SK-N-MC (cell line): ENCODE measurements around the gene FAAP100.
"Not testable (repeated sequence)": the region's sequence is repeated elsewhere in the genome, so short reads cannot be mapped to it uniquely, and the experiment has no call there.

Experiments
- DNase-seq: peaks from one replicate; pipeline ENCODE4 v3.0.0-alpha.2; 2011; ENCODE audit warnings: low read depth, low spot score
- H3K27ac ChIP-seq: fragments of 200-600 bp; sonication (generic); 2 replicates; pipeline ENCODE4 v1.5.1; 2016; ENCODE audit warnings: mixed run types
- H3K36me3 ChIP-seq: fragments of 200-600 bp; sonication (generic); 2 replicates; pipeline ENCODE4 v1.6.1; 2017; ENCODE audit warnings: antibody characterized with exemption, low read length, mixed read lengths; ENCODE audit not compliant: insufficient read depth
- H3K4me3 ChIP-seq: fragments of 200-600 bp; sonication (generic); 2 replicates; pipeline ENCODE4 v1.5.1; 2016
- H3K9ac ChIP-seq: fragments of 200-600 bp; sonication (generic); 2 replicates; pipeline ENCODE4 v1.8.0; 2017; ENCODE audit warnings: mixed run types, mixed read lengths; ENCODE audit not compliant: insufficient read length
- H3K9me3 ChIP-seq: fragments of 200-600 bp; sonication (generic); 2 replicates; pipeline ENCODE4 v1.6.1; 2017; ENCODE audit warnings: low read depth, mild to moderate bottlenecking, antibody characterized with exemption, low read length, moderate library complexity, mixed read lengths
- EZH2 ChIP-seq: fragments of 200-600 bp; sonication (generic); IDR thresholded peaks from one replicate; pipeline ENCODE4 v1.6.1; 2017; ENCODE audit warnings: antibody characterized with exemption
- FOXP2 ChIP-seq: optimal IDR thresholded peaks from 2 replicates; pipeline ENCODE3; 2011; ENCODE audit warnings: mild to moderate bottlenecking, moderate library complexity; ENCODE audit not compliant: insufficient read depth; ENCODE audit errors: extremely low read length, control extremely low read depth
- POLR2AphosphoS5 ChIP-seq: IDR thresholded peaks from 2 replicates; pipeline ENCODE4 v1.6.1; 2012; ENCODE audit warnings: mild to moderate bottlenecking, low read depth, low read length, borderline replicate concordance

FAAP100 gene

GRCh38 chr17:81586096-81586495 lies 33.9 kb upstream of the FAAP100 start:
- no peak for DNase-seq
- H3K9ac ChIP-seq, result no peak overlapping the region
- H3K27ac ChIP-seq, result no peak overlapping the region
- TF ChIP-seq POLR2AphosphoS5 (no peak), EZH2 (no peak), FOXP2 (no peak)
- peaks cover 88% of the 10 kb centered on the region for H3K36me3 ChIP-seq
- no peak overlapping the region for H3K4me3 ChIP-seq
- no peaks in the 10 kb centered on the region for H3K9me3 ChIP-seq

DNA sequence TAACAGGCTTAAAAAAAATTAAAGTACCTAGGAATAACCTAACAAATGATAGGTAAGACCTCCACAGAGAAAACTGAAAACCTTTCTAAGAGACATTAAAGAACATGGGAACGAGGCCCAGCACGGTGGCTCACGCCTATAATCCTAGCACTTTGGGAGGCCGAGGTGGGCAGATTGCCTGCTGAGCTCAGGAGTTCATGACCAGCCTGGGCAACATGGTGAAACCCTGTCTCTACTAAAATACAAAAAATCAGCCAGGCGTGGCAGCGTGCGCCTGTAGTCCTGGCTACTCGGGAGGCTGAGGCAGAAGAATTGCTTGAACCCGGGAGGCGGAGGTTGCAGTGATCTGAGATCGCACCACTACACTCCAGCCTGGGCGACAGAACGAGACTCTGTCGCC lies 32.6 kb upstream of the FAAP100 start:
- not testable (repeated sequence) for H3K9ac ChIP-seq, H3K9me3 ChIP-seq, H3K27ac ChIP-seq, DNase-seq, H3K4me3 ChIP-seq
- H3K36me3 ChIP-seq, result peaks cover 77% of the 10 kb centered on the region

DNA sequence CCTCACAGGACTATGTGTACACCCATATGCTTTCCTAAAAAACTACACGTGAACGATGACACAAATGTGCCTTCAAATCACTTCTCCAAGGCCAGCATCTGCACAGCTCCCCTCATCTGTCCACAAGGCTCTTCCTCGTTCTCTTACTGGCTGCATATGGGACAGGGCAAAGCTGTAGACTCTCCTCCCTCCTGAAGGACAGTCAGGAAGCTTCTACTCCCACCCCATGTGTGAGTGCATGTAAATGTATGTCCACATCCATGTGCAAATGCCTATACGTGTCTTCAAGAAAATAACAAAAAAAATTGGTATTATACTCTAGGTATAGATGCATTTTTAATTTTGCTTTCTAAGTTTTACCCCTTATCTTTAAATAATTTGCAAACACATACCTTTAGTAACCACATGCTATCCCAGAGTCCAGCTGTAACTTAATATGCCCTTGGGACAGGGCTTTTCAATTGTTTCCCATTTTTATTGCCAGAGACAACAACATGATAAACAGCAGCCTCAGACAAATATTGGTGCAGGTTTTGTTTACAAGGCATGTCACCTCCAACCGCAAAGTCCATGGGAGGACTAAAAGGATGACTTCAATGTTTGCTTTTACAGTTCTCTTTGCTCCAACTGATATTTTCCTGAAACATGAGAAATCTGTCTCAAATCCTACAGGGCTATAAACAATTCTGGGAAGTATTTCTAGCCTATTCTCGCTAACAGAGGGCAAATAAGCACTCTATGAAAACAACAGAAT lies 31.6 kb upstream of the FAAP100 start:
- no peak for DNase-seq
- no peaks in the 10 kb centered on the region for H3K9me3 ChIP-seq
- TF ChIP-seq EZH2 (no peak), POLR2AphosphoS5 (no peak), FOXP2 (no peak)
- H3K36me3 ChIP-seq, result peaks cover 72% of the 10 kb centered on the region
- no peak overlapping the region for H3K9ac ChIP-seq
- no peak overlapping the region for H3K4me3 ChIP-seq
- H3K27ac ChIP-seq, result peak overlapping the region; percentile 54; the same call in 1 of the 2 replicates

GRCh38 chr17:81582749-81583148 lies 30.6 kb upstream of the FAAP100 start:
- H3K4me3 ChIP-seq, result no peak overlapping the region
- no peaks in the 10 kb centered on the region for H3K9me3 ChIP-seq
- no peak for TF ChIP-seq POLR2AphosphoS5
- TF ChIP-seq EZH2, result no peak
- TF ChIP-seq FOXP2, result no peak
- H3K27ac ChIP-seq, result no peak overlapping the region
- no peak for DNase-seq
- no peak overlapping the region for H3K9ac ChIP-seq
- peaks cover 67% of the 10 kb centered on the region for H3K36me3 ChIP-seq

DNA sequence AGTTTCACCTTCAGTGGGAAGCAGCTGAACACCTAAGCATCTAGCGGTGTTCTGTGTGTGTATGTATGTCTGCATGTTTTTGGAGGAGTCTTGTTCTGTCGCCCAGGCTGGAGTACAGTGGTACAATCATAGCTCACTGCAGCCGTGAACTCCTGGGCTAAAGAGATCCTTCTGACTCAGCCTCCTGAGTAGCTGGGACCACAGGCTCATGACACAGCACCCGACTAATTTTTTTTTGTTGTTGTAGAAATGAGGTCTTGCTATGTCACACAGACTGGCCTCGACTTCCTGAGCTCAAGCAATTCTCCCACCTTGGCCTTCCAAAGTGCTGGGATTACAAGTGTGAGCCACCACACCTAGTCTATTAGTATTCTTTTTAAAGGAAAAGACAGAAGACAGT lies 30.2 kb upstream of the FAAP100 start:
- DNase-seq, result no peak
- no peak overlapping the region for H3K4me3 ChIP-seq
- TF ChIP-seq POLR2AphosphoS5 (no peak), EZH2 (no peak), FOXP2 (no peak)
- H3K9ac ChIP-seq, result no peak overlapping the region
- H3K27ac ChIP-seq, result no peak overlapping the region
- peaks cover 66% of the 10 kb centered on the region for H3K36me3 ChIP-seq
- no peaks in the 10 kb centered on the region for H3K9me3 ChIP-seq

- Histone ChIP-seq H3K9me3 (no peaks in the 10 kb centered on the region), H3K27ac (no peak overlapping the region), H3K9ac (no peak overlapping the region), H3K36me3 (peaks cover 65% of the 10 kb centered on the region), H3K4me3 (no peak overlapping the region)
- TF ChIP-seq EZH2, result no peak
- TF ChIP-seq FOXP2, result no peak
- no peak for TF ChIP-seq POLR2AphosphoS5
- DNase-seq, result no peak
Measured at GRCh38 chr17:81581758-81582157, 29.6 kb upstream of the FAAP100 start.

- no peak for TF ChIP-seq FOXP2
- no peak for TF ChIP-seq POLR2AphosphoS5
- no peak for TF ChIP-seq EZH2
- H3K9ac ChIP-seq, result no peak overlapping the region
- H3K4me3 ChIP-seq, result no peak overlapping the region
- H3K36me3 ChIP-seq, result peaks cover 64% of the 10 kb centered on the region
- DNase-seq, result no peak
- H3K9me3 ChIP-seq, result no peaks in the 10 kb centered on the region
- H3K27ac ChIP-seq, result no peak overlapping the region
Measured at GRCh38 chr17:81580481-81580880, 28.3 kb upstream of the FAAP100 start.

DNA sequence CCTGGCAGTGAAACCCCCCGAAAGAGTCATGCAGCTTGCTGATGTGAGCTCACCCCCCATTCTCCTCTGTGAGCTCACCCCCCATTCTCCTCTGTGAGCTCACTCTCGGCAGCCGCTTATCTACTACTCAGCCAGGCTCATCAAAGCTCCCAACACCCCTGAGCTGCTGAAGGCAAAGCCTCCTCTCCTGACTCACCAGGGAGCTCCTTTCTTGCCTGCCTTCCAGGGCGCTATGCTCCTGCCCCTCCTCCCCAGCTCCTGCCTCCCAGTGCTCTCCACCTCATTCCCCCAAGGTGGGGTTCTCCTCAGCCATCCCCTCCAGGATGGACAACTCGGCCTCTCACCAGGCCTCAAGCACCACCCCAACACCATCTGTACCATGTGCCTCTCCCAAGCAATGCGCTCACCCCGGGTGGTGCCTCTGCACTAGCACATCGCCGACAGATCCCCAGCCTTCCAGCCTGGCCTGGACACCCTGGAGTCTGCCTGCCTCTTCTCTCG lies 27.7 kb upstream of the FAAP100 start:
- Histone ChIP-seq H3K9me3 (no peaks in the 10 kb centered on the region), H3K27ac (no peak overlapping the region), H3K4me3 (no peak overlapping the region), H3K36me3 (peaks cover 62% of the 10 kb centered on the region), H3K9ac (no peak overlapping the region)
- TF ChIP-seq EZH2 (no peak), POLR2AphosphoS5 (no peak), FOXP2 (no peak)
- no peak for DNase-seq

GRCh38 chr17:81579298-81579697 lies 27.1 kb upstream of the FAAP100 start:
- no peak for TF ChIP-seq FOXP2
- TF ChIP-seq EZH2, result no peak
- no peak for TF ChIP-seq POLR2AphosphoS5
- Histone ChIP-seq H3K27ac (no peak overlapping the region), H3K36me3 (peaks cover 62% of the 10 kb centered on the region), H3K9ac (no peak overlapping the region), H3K4me3 (no peak overlapping the region), H3K9me3 (no peaks in the 10 kb centered on the region)
- no peak for DNase-seq
